Fibroblast of lung (primary cell): ENCODE data around the gene CXCR4. TPM values are rescaled to one million over a fixed set of nuclear protein-coding genes. Genes with fewer than 3 reads are reported as not detected.

Experiments
- DNase-seq, 2 donors: peaks; one replicate each; pipeline versions ENCODE4 v3.0.0 to v3.0.0-alpha.2; 2010; ENCODE audit warnings: low read depth in 2 of 2
- H2AFZ ChIP-seq: 2 replicates; pipeline ENCODE4 v1.5.1; 2012; ENCODE audit warnings: low read length, control low read depth, inconsistent platforms
- H3K27ac ChIP-seq: 2 replicates; pipeline ENCODE4 v1.5.1; 2011; ENCODE audit warnings: low read length, control low read depth; ENCODE audit not compliant: insufficient read depth
- H3K27me3 ChIP-seq: 2 replicates; pipeline ENCODE4 v1.5.1; 2011; ENCODE audit warnings: mild to moderate bottlenecking, low read length; ENCODE audit not compliant: control insufficient read depth, insufficient read depth
- H3K36me3 ChIP-seq: 2 replicates; pipeline ENCODE4 v1.5.1; 2011; ENCODE audit warnings: low read length; ENCODE audit not compliant: control insufficient read depth, insufficient read depth
- H3K4me1 ChIP-seq: 2 replicates; pipeline ENCODE4 v1.5.1; 2011; ENCODE audit warnings: low read length; ENCODE audit not compliant: control insufficient read depth, insufficient read depth; ENCODE audit errors: extremely low read depth
- H3K4me2 ChIP-seq: 2 replicates; pipeline ENCODE4 v1.5.1; 2011; ENCODE audit warnings: low read length, control low read depth; ENCODE audit not compliant: insufficient read depth; ENCODE audit errors: extremely low read depth
- H3K4me3 ChIP-seq, 4 experiments: fragments of 200-600 bp in 1 of 4; sonication (generic) in 1 of 4; replicated peaks in 1 of 4; 2 replicates each; pipeline ENCODE4 v1.5.1; 2011 to 2016; ENCODE audit warnings: low read length in 4 of 4, low read depth in 3 of 4, mild to moderate bottlenecking in 3 of 4, control low read depth in 2 of 4, inconsistent platforms in 1 of 4, mixed read lengths in 1 of 4; ENCODE audit not compliant: insufficient read depth in 1 of 4; ENCODE audit errors: control extremely low read depth in 1 of 4
- H3K79me2 ChIP-seq: 2 replicates; pipeline ENCODE4 v1.5.1; 2012; ENCODE audit warnings: mild to moderate bottlenecking, low read length, inconsistent platforms; ENCODE audit not compliant: control insufficient read depth, insufficient read depth
- H3K9ac ChIP-seq: 2 replicates; pipeline ENCODE4 v1.5.1; 2011; ENCODE audit warnings: mild to moderate bottlenecking, low read length, control low read depth; ENCODE audit not compliant: insufficient read depth
- H3K9me3 ChIP-seq: 2 replicates; pipeline ENCODE4 v1.5.1; 2012; ENCODE audit warnings: low read depth, low read length; ENCODE audit not compliant: control insufficient read depth, insufficient read depth
- H4K20me1 ChIP-seq: 2 replicates; pipeline ENCODE4 v1.5.1; 2011; ENCODE audit warnings: low read length; ENCODE audit not compliant: control insufficient read depth, insufficient read depth; ENCODE audit errors: extremely low read depth
- CTCF ChIP-seq, 2 donors: IDR thresholded peaks in 1 of 2; conservative IDR thresholded peaks in 1 of 2; 1 replicate in 1 of 2; 2 replicates in 1 of 2; pipeline ENCODE4 v1.5.1; 2011 to 2012; ENCODE audit warnings: low read length in 2 of 2, control low read depth in 1 of 2, inconsistent platforms in 1 of 2, low read depth in 1 of 2, mild to moderate bottlenecking in 1 of 2
- EZH2 ChIP-seq: IDR thresholded peaks from 2 replicates; pipeline ENCODE4 v1.5.1; 2012; ENCODE audit warnings: low read length, control low read depth, mild to moderate bottlenecking; ENCODE audit errors: missing control alignments
- polyA plus RNA-seq, 2 donors: library from polyadenylated mRNA; depleted of rRNA in 1 of 2; stranded (reverse) in 1 of 2; unstranded in 1 of 2; fragments of >200 nt; gene quantifications; 2 replicates each; pipeline ENCODE4 v1.2.1, GENCODE V29; 2011 to 2012; ENCODE audit warnings: missing spikeins in 1 of 2
- total RNA-seq: library from RNA; depleted of rRNA; stranded (reverse); fragments of >200 nt; gene quantifications from 2 replicates; pipeline ENCODE4 v1.2.1, GENCODE V29; 2014

Gene CXCR4
- total and polyA plus RNA-seq, 2 donors (not counting 1 experiment from before 2014, with no cell fraction given) = 0.03 TPM; not detected in 1

GRCh38 chr2:136111711-136112110 is 6.2 kb downstream of the CXCR4 start:
- no peak for TF ChIP-seq EZH2
- Histone ChIP-seq H3K4me3 (no peak overlapping the region), H4K20me1 (no peaks in the 10 kb centered on the region), H3K4me2 (no peak overlapping the region), H3K27ac (no peak overlapping the region), H3K27me3 (peaks cover 10% of the 10 kb centered on the region), H3K36me3 (no peaks in the 10 kb centered on the region), H3K9me3 (no peaks in the 10 kb centered on the region), H2AFZ (no peak overlapping the region), H3K9ac (no peak overlapping the region), H3K4me1 (no peaks in the 10 kb centered on the region), H3K79me2 (no peaks in the 10 kb centered on the region)
- no peak for DNase-seq

- H3K4me2 ChIP-seq = no peak overlapping the region
- H3K27me3 ChIP-seq = peaks cover 2% of the 10 kb centered on the region
- no peaks in the 10 kb centered on the region for H3K9me3 ChIP-seq
- no peaks in the 10 kb centered on the region for H3K79me2 ChIP-seq
- H3K36me3 ChIP-seq = no peaks in the 10 kb centered on the region
- DNase-seq = no peak
- TF ChIP-seq CTCF (conservative IDR thresholded peaks at IDR 0.05 in 1 of 2, IDR thresholded peaks at IDR 0.05 in 1 of 2; ENCODE audit: low read depth in 1 of 2, low read length in 2 of 2) (no peak), EZH2 (no peak)
- no peaks in the 10 kb centered on the region for H3K4me1 ChIP-seq
- H4K20me1 ChIP-seq = no peaks in the 10 kb centered on the region
- H3K27ac ChIP-seq = no peak overlapping the region
- no peak overlapping the region for H2AFZ ChIP-seq
- H3K9ac ChIP-seq = no peak overlapping the region
- no peak overlapping the region for H3K4me3 ChIP-seq
Observed at GRCh38 chr2:136110526-136110925, 7.4 kb downstream of the CXCR4 start.

- Histone ChIP-seq H3K27ac (no peak overlapping the region), H3K9me3 (no peaks in the 10 kb centered on the region), H3K4me2 (no peak overlapping the region), H3K36me3 (no peaks in the 10 kb centered on the region), H4K20me1 (no peaks in the 10 kb centered on the region), H3K27me3 (no peaks in the 10 kb centered on the region), H2AFZ (no peak overlapping the region), H3K79me2 (no peaks in the 10 kb centered on the region), H3K4me1 (no peaks in the 10 kb centered on the region), H3K4me3 (no peak overlapping the region), H3K9ac (no peak overlapping the region)
- no peak for TF ChIP-seq EZH2
- TF ChIP-seq CTCF (conservative IDR thresholded peaks at IDR 0.05 in 1 of 2, IDR thresholded peaks at IDR 0.05 in 1 of 2; ENCODE audit: low read depth in 1 of 2, low read length in 2 of 2) = no peak
- DNase-seq = no peak
Observed at GRCh38 chr2:136108463-136108862, 9.5 kb downstream of the CXCR4 start.
